Suprapubic skin (tissue), 3 donors: ENCODE data around the gene ZNF331.

Experiments
- CTCF ChIP-seq, 2 donors: fragments of 200-600 bp in 1 of 2; fragments of 450-650 bp in 1 of 2; sonication (generic) in 1 of 2; IDR thresholded peaks; one replicate each; pipeline ENCODE4 v1.5.1; 2016 to 2019; ENCODE audit warnings: antibody characterized with exemption in 2 of 2, mild to moderate bottlenecking in 1 of 2, moderate library complexity in 1 of 2
- POLR2A ChIP-seq, 2 donors: fragments of 450-650 bp; IDR thresholded peaks; one replicate each; pipeline ENCODE4 v1.6.1; 2017; ENCODE audit warnings: antibody characterized with exemption in 2 of 2, mild to moderate bottlenecking in 2 of 2, moderate library complexity in 2 of 2

DNA sequence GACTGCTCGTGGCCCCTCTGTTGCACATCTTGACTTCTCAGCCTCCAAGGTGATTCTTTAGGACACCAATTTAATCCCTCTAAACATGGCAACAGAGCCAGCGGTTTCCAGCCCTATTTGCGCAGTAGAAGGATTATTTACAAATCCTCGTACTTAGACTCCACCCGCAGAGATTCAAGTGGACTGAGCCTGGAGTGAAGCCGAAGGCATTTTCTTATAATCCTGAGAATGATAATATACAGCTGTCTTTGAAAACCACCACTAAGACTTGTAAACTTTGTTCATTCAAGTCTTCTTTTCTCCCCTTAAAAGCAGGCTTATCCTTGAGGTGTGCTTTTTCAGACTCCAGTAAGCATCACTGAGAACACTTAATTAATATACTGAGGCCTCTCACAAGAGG lies 89.0 kb downstream of the ZNF331 start:
- TF ChIP-seq CTCF (IDR thresholded peaks at IDR 0.05): no peak
- no peak for TF ChIP-seq POLR2A (IDR thresholded peaks at IDR 0.05)
